OCI-LY3 (cell line): ENCODE data around the gene LIF.

Source experiments
- H2AFZ ChIP-seq: fragments of 200-600, 300-600 bp; shearing (Covaris generic); 2 replicates; pipeline ENCODE4 v1.6.0; 2014; ENCODE audit warnings: antibody characterized with exemption, low read depth, low read length
- H3K27ac ChIP-seq: fragments of 200-600, 300-600 bp; sonication (generic); 2 replicates; pipeline ENCODE4 v1.5.1; 2014; ENCODE audit warnings: mild to moderate bottlenecking, low read length, moderate library complexity, mixed read lengths
- H3K27me3 ChIP-seq: fragments of 200-600, 300-600 bp; sonication (generic); 2 replicates; pipeline ENCODE4 v1.6.1; 2014; ENCODE audit warnings: low read depth, low read length, mixed read lengths
- H3K36me3 ChIP-seq: fragments of 200-600, 300-600 bp; sonication (generic); replicated peaks from 2 replicates; pipeline ENCODE3; 2014; ENCODE audit warnings: low read depth, low read length, mixed read lengths
- H3K4me1 ChIP-seq: fragments of 300-600, 200-600 bp; sonication (generic); 2 replicates; pipeline ENCODE4 v1.6.1; 2014; ENCODE audit warnings: low read length, mixed read lengths
- H3K4me2 ChIP-seq: fragments of 200-600, 300-600 bp; sonication (generic); 2 replicates; pipeline ENCODE4 v1.6.1; 2014; ENCODE audit warnings: low read length, mixed read lengths
- H3K4me3 ChIP-seq: fragments of 300-600, 200-600 bp; sonication (generic); 2 replicates; pipeline ENCODE4 v1.5.1; 2014; ENCODE audit warnings: antibody characterized with exemption, mild to moderate bottlenecking, low read length, moderate library complexity
- H3K79me2 ChIP-seq: fragments of 300-600, 200-600 bp; shearing (Covaris generic); 2 replicates; pipeline ENCODE4 v1.6.1; 2014; ENCODE audit warnings: mild to moderate bottlenecking, low read length, mixed read lengths
- H3K9ac ChIP-seq: fragments of 300-600, 200-600 bp; shearing (Covaris generic); 2 replicates; pipeline ENCODE4 v1.6.0; 2014; ENCODE audit warnings: mild to moderate bottlenecking, low read length, moderate library complexity
- H3K9me3 ChIP-seq: fragments of 200-600, 300-600 bp; shearing (Covaris generic); 2 replicates; pipeline ENCODE4 v1.6.1; 2014; ENCODE audit warnings: low read length, mixed read lengths; ENCODE audit not compliant: insufficient read depth
- H4K20me1 ChIP-seq: fragments of 200-600, 300-600 bp; sonication (generic); 2 replicates; pipeline ENCODE4 v1.6.1; 2016; ENCODE audit warnings: low read length, mixed read lengths; ENCODE audit not compliant: insufficient read depth
- CTCF ChIP-seq: fragments of 200-600, 300-600 bp; sonication (generic); IDR thresholded peaks from 2 replicates; pipeline ENCODE4 v1.5.1; 2014; ENCODE audit warnings: antibody characterized with exemption, low read length, low read depth
- EZH2phosphoT487 ChIP-seq: fragments of 200-600 bp; shearing (Covaris generic); IDR thresholded peaks from 2 replicates; pipeline ENCODE4 v1.6.1; 2018; ENCODE audit warnings: antibody characterized with exemption, mixed run types, low read depth

Gene LIF

DNA sequence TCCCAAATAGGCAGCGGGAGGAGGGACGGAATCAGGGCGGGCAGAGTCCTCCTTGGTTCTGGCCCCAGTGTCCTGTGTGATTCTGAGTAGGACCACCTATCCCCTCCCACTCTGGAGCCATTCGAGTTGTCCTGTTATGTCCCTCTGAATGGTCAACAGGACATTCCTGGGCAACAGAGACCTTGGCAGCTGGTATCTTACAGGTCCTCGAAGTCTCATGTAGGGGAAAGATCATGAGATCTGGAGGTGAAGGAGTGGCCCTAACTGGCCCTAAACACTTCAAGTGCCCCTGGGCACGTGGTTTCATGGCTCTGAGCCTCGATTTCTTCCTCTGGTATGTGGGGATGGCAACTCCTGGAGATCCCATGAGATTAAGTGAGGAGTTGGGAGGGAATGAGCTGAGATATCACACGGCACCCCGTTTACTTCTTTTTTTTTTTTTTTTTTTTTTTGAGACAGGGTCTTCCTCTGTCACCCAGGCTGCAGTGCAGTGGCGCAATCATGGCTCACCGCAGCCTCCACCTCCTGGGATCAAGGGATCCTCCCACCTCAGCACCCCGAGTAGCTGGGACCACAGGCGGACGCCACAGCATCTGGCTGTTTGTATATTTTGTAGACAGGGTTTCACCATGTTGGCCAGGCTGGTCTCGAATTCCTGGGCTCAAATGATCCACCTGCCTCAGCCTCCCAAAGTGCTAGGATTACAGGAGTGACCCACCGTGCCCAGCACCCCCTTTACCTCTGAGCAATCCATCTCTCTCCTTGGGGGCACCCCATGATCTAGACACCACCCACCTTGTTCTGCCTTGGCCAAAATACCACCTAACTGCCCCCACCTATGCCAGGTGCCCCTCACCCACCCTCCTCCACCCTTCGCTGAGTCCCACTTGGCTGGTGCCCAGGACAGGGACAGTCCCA lies 6.8 kb downstream of the LIF start:
- no peaks in the 10 kb centered on the region for H3K79me2 ChIP-seq
- no peak overlapping the region for H3K27ac ChIP-seq
- H3K27me3 ChIP-seq: peaks cover 4% of the 10 kb centered on the region; the same call in 1 of the 2 replicates
- H4K20me1 ChIP-seq: no peaks in the 10 kb centered on the region
- H3K9ac ChIP-seq: no peak overlapping the region
- no peaks in the 10 kb centered on the region for H3K9me3 ChIP-seq
- H3K4me3 ChIP-seq: no peak overlapping the region
- no peak overlapping the region for H3K4me2 ChIP-seq
- no peaks in the 10 kb centered on the region for H3K36me3 ChIP-seq
- H2AFZ ChIP-seq: no peak overlapping the region
- TF ChIP-seq EZH2phosphoT487 (no peak), CTCF (no peak)
- peaks cover 12% of the 10 kb centered on the region for H3K4me1 ChIP-seq

- H2AFZ ChIP-seq: no peak overlapping the region
- H3K4me1 ChIP-seq: peaks cover 12% of the 10 kb centered on the region
- H3K4me3 ChIP-seq: no peak overlapping the region
- no peak overlapping the region for H3K27ac ChIP-seq
- no peaks in the 10 kb centered on the region for H3K79me2 ChIP-seq
- no peaks in the 10 kb centered on the region for H4K20me1 ChIP-seq
- H3K9ac ChIP-seq: no peak overlapping the region
- H3K36me3 ChIP-seq: no peaks in the 10 kb centered on the region
- H3K4me2 ChIP-seq: no peak overlapping the region
- TF ChIP-seq EZH2phosphoT487 (no peak), CTCF (no peak)
- H3K27me3 ChIP-seq: 0 out of 2 replicates have a peak, but pooled peaks cover 4% of the 10 kb centered on the region
- H3K9me3 ChIP-seq: no peaks in the 10 kb centered on the region
These were observed 7.7 kb downstream of the LIF start for GRCh38 chr22:30238661-30239487.

DNA sequence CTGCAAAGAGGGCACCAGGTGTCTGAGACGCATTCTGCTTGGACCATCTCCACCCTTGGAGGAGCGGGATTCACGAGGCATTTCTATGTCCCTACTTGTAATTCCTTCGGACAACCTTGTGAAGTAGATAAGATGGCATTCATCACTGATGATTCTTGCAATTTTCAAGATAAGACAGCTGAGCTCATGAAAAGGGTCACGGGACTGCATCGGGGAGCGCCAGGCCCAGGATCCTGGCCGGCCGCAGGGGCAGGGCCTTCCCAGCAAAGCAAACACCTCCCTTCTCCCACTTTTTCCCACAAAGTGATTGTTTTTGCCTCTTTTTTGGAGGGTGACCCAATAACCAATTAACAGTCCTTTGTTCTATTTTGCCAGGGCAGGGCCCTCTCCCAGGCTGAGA lies 8.4 kb downstream of the LIF start:
- peaks cover 12% of the 10 kb centered on the region for H3K4me1 ChIP-seq
- 0 out of 2 replicates have a peak, but pooled peaks cover 4% of the 10 kb centered on the region for H3K27me3 ChIP-seq

More for the DNA sequence above, 8.4 kb downstream of the LIF start:
- no peaks in the 10 kb centered on the region for H4K20me1 ChIP-seq
- H3K4me2 ChIP-seq: no peak overlapping the region
- H3K9me3 ChIP-seq: no peaks in the 10 kb centered on the region
- no peak overlapping the region for H3K9ac ChIP-seq
- no peak overlapping the region for H2AFZ ChIP-seq
- no peaks in the 10 kb centered on the region for H3K79me2 ChIP-seq
- TF ChIP-seq EZH2phosphoT487 (no peak), CTCF (no peak)
- H3K36me3 ChIP-seq: no peaks in the 10 kb centered on the region
- no peak overlapping the region for H3K4me3 ChIP-seq
- H3K27ac ChIP-seq: no peak overlapping the region
